C4-2B (cell line): ENCODE results near the gene TBX5.

Source experiments
- H3K27ac ChIP-seq: fragments of 450-650 bp; 2 replicates; pipeline ENCODE4 v1.5.1; 2017
- ZFX ChIP-seq: fragments of 450-650 bp; IDR thresholded peaks from 2 replicates; pipeline ENCODE4 v1.6.1; 2017
- TF ChIP-seq, protein P1 (sequence below): fragments of 450-650 bp; conservative IDR thresholded peaks from 2 replicates; pipeline ENCODE4 v1.5.1; 2017; ENCODE audit warnings: mild to moderate bottlenecking

Gene TBX5

GRCh38 chr12:114335607-114336006 is 70.3 kb downstream of the TBX5 start:
- TF ChIP-seq, protein P1, sequence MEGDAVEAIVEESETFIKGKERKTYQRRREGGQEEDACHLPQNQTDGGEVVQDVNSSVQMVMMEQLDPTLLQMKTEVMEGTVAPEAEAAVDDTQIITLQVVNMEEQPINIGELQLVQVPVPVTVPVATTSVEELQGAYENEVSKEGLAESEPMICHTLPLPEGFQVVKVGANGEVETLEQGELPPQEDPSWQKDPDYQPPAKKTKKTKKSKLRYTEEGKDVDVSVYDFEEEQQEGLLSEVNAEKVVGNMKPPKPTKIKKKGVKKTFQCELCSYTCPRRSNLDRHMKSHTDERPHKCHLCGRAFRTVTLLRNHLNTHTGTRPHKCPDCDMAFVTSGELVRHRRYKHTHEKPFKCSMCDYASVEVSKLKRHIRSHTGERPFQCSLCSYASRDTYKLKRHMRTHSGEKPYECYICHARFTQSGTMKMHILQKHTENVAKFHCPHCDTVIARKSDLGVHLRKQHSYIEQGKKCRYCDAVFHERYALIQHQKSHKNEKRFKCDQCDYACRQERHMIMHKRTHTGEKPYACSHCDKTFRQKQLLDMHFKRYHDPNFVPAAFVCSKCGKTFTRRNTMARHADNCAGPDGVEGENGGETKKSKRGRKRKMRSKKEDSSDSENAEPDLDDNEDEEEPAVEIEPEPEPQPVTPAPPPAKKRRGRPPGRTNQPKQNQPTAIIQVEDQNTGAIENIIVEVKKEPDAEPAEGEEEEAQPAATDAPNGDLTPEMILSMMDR, result no peak
- TF ChIP-seq ZFX, result no peak
- no peak overlapping the region for H3K27ac ChIP-seq

DNA sequence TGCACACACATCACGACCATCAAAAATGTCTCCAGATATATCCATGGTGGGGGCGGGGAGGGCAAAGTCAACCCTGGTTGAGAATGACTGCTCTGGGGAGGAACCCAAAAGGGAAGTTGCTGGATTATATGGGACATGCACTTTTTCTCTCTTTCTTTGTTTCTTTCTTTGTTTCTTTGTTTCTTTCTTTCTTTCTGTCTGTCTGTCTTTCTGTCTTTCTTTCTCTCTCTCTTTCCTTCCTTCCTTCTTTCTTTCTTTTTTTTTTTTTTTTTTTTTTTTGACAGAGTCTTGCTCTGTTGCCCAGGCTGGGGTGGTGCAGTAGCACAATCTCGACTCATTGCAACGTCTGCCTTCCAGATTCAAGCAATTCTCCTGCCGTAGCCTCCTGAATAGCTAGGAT is 71.5 kb downstream of the TBX5 start:
- no peak overlapping the region for H3K27ac ChIP-seq
- TF ChIP-seq, protein P1, result no peak
- no peak for TF ChIP-seq ZFX

DNA sequence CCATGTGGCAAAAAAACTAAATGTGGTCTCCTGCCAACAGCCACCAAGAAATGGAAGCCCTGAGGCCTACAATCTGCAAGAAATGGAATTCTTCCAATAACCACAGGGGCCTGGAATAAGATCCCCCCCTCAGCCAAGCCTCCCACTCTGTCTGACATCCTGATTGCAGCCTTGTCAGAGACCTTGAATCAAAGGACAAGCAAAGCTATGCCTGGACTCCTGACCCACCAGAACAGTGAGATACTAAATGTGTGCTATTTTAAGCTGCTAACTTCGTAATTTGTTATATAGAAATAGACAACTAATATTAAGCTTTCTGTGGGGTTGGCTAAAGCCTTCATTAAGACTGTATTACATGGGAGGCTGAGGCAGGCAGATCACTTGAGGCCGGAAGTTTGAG is 77.7 kb downstream of the TBX5 start:
- TF ChIP-seq, protein P1, result no peak
- no peak for TF ChIP-seq ZFX
- H3K27ac ChIP-seq, result no peak overlapping the region

DNA sequence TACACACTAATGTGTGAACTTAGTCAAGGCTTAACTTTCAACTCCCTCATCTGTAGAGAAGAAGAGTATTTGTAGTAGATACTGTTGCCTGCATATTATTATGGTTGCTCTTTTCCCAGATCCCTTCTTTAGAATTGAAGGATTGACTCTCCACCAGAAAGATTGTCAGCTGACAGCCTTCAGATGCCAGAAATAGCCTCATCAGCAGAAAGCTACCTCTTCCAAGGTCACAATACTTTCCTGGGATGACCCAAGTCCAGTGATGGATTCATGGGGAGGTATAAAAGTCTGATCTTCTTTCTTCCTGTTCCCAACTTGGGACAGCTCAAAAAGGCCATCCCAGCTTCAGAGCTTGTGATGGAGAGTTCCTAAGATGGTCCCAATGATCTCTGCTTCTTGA is 78.2 kb downstream of the TBX5 start:
- no peak for TF ChIP-seq ZFX
- TF ChIP-seq, protein P1, result no peak
- H3K27ac ChIP-seq, result no peak overlapping the region

GRCh38 chr12:114321524-114321923 is 84.4 kb downstream of the TBX5 start:
- TF ChIP-seq ZFX, result no peak
- TF ChIP-seq, protein P1, result no peak
- no peak overlapping the region for H3K27ac ChIP-seq

GRCh38 chr12:114320968-114321367 is 85.0 kb downstream of the TBX5 start:
- no peak overlapping the region for H3K27ac ChIP-seq
- no peak for TF ChIP-seq ZFX
- TF ChIP-seq, protein P1, result no peak

- H3K27ac ChIP-seq, result no peak overlapping the region
- TF ChIP-seq, protein P1, result no peak
- no peak for TF ChIP-seq ZFX
Measured at GRCh38 chr12:114320101-114320500, 85.8 kb downstream of the TBX5 start.
